Endothelial cell (in vitro differentiated cells): Measurements from ENCODE around the gene TECR. TPM values are rescaled to one million over a fixed set of nuclear protein-coding genes. Genes with fewer than 3 reads are reported as not detected.

Source experiments
- DNase-seq: peaks from one replicate; pipeline ENCODE4 v3.0.0; 2021; ENCODE audit warnings: low spot score
- H3K27ac Mint-ChIP-seq: one replicate; pipeline ENCODE4 v1.8.0; 2021; ENCODE audit warnings: mixed read lengths, inconsistent platforms; ENCODE audit not compliant: unreplicated experiment
- H3K27me3 Mint-ChIP-seq: one replicate; pipeline ENCODE4 v1.8.0; 2021; ENCODE audit warnings: mild to moderate bottlenecking, moderate library complexity, mixed read lengths, inconsistent platforms; ENCODE audit not compliant: unreplicated experiment
- H3K36me3 Mint-ChIP-seq: one replicate; pipeline ENCODE4 v1.8.0; 2021; ENCODE audit warnings: mild to moderate bottlenecking, low read depth, mixed read lengths, inconsistent platforms; ENCODE audit not compliant: unreplicated experiment
- H3K4me1 Mint-ChIP-seq: one replicate; pipeline ENCODE4 v1.8.0; 2021; ENCODE audit warnings: mild to moderate bottlenecking, mixed read lengths, inconsistent platforms; ENCODE audit not compliant: unreplicated experiment
- H3K4me3 Mint-ChIP-seq: one replicate; pipeline ENCODE4 v1.8.0; 2021; ENCODE audit warnings: mild to moderate bottlenecking, mixed read lengths, inconsistent platforms; ENCODE audit not compliant: unreplicated experiment
- H3K9me3 Mint-ChIP-seq: one replicate; pipeline ENCODE4 v1.8.0; 2021; ENCODE audit warnings: mixed read lengths, inconsistent platforms; ENCODE audit not compliant: unreplicated experiment
- CTCF ChIP-seq: fragments of 200-600 bp; sonication (generic); IDR thresholded peaks from one replicate; pipeline ENCODE4 v1.5.0; 2021; ENCODE audit warnings: antibody characterized with exemption; ENCODE audit not compliant: unreplicated experiment
- total RNA-seq: library from RNA; stranded (reverse); fragmentation: NEBNext Ultra II Directional; extraction: Animal tissue kit (Norgen Biotek cat#: 25700); gene quantifications from one replicate; pipeline ENCODE4 v1.2.1, GENCODE V29; 2021; ENCODE audit not compliant: unreplicated experiment

TECR gene
- total RNA-seq, 1 donor from 2014 or later = 116 TPM

GRCh38 chr19:14519245-14519859 lies 10.0 kb upstream of the TECR start:
- Mint-ChIP-seq H3K27me3 (peaks cover 18% of the 10 kb centered on the region), H3K4me3 (peak overlapping the region; percentile 88), H3K4me1 (peaks cover 29% of the 10 kb centered on the region), H3K36me3 (peaks cover 28% of the 10 kb centered on the region), H3K27ac (peak overlapping the region; percentile 68), H3K9me3 (no peaks in the 10 kb centered on the region)
- no peak for TF ChIP-seq CTCF
- no peak for DNase-seq

GRCh38 chr19:14519860-14520407 lies 9.5 kb upstream of the TECR start:
- Mint-ChIP-seq H3K4me3 (peak overlapping the region; percentile 88), H3K9me3 (no peaks in the 10 kb centered on the region), H3K27ac (no peak overlapping the region), H3K4me1 (peaks cover 28% of the 10 kb centered on the region), H3K27me3 (peaks cover 18% of the 10 kb centered on the region), H3K36me3 (peaks cover 24% of the 10 kb centered on the region)
- TF ChIP-seq CTCF = no peak
- no peak for DNase-seq

GRCh38 chr19:14520543-14520942 lies 8.9 kb upstream of the TECR start:
- peaks cover 22% of the 10 kb centered on the region for H3K4me1 Mint-ChIP-seq

GRCh38 chr19:14525729-14526128 lies 3.7 kb upstream of the TECR start:
- no peak overlapping the region for H3K27ac Mint-ChIP-seq
- H3K36me3 Mint-ChIP-seq = no peaks in the 10 kb centered on the region
- H3K27me3 Mint-ChIP-seq = peaks cover 6% of the 10 kb centered on the region
- TF ChIP-seq CTCF = no peak
- DNase-seq = no peak
- no peak overlapping the region for H3K4me3 Mint-ChIP-seq
- H3K9me3 Mint-ChIP-seq = no peaks in the 10 kb centered on the region
- H3K4me1 Mint-ChIP-seq = peaks cover 9% of the 10 kb centered on the region

More at GRCh38 chr19:14520543-14520942, 8.9 kb upstream of the TECR start:
- H3K36me3 Mint-ChIP-seq = peaks cover 18% of the 10 kb centered on the region
- peaks cover 18% of the 10 kb centered on the region for H3K27me3 Mint-ChIP-seq
- TF ChIP-seq CTCF = no peak
- no peak overlapping the region for H3K27ac Mint-ChIP-seq
- no peak overlapping the region for H3K4me3 Mint-ChIP-seq
- DNase-seq = no peak
- no peaks in the 10 kb centered on the region for H3K9me3 Mint-ChIP-seq

GRCh38 chr19:14526423-14526822 lies 3.0 kb upstream of the TECR start:
- no peak for TF ChIP-seq CTCF
- H3K36me3 Mint-ChIP-seq = no peaks in the 10 kb centered on the region
- H3K4me1 Mint-ChIP-seq = peaks cover 10% of the 10 kb centered on the region
- no peak for DNase-seq
- H3K4me3 Mint-ChIP-seq = no peak overlapping the region
- no peaks in the 10 kb centered on the region for H3K9me3 Mint-ChIP-seq
- peak overlapping the region; percentile 67 for H3K27ac Mint-ChIP-seq
- H3K27me3 Mint-ChIP-seq = peaks cover 6% of the 10 kb centered on the region
